ENCODE data around the gene KCNK4.

DNA sequence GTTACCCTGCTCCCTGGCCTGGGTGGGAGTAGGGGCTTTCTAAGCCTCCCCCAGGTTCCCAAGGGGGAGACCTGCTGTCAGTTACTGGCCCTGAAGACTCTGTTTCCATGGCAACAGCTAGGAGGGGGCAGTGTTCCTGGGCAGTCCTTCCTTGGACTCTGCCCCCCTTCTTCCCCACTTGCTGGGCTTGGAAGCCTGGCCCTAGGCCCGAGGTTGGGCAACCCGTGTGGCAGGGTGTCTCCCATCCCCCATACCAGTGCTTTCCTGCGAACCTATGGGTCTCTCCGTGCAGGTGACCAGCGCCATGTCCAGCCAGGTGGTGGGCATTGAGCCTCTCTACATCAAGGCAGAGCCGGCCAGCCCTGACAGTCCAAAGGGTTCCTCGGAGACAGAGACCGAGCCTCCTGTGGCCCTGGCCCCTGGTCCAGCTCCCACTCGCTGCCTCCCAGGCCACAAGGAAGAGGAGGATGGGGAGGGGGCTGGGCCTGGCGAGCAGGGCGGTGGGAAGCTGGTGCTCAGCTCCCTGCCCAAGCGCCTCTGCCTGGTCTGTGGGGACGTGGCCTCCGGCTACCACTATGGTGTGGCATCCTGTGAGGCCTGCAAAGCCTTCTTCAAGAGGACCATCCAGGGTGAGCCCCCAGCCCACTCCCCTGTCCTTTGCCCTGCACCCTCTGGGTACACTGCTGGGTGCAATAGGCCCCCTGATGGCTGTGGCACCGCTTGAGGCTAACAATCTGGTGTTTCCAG is 15.9 kb downstream of the KCNK4 start:
- TF ChIP-seq YY1 (IDR thresholded peaks at IDR 0.05; ENCODE audit: insufficient read depth, insufficient replicate concordance, low read depth, low read length) (peak; percentile 27), GFI1 (CRISPR knock-in tag; IDR thresholded peaks at IDR 0.05; ENCODE audit: borderline replicate concordance) (no peak)

Measured in HepG2 (cell line).